Choroid plexus epithelial cell (primary cell): ENCODE data around the gene ZFP57.
"Not testable (repeated sequence)": the region's sequence is repeated elsewhere in the genome, so short reads cannot be mapped to it uniquely, and the experiment has no call there.

Source experiments
- DNase-seq: peaks from one replicate; pipeline ENCODE4 v3.0.0-alpha.2; 2010; ENCODE audit warnings: low read depth
- H3K4me3 ChIP-seq: 2 replicates; pipeline ENCODE4 v1.5.1; 2011; ENCODE audit warnings: low read depth, mild to moderate bottlenecking, control low read depth, low read length, moderate library complexity
- CTCF ChIP-seq: conservative IDR thresholded peaks from 2 replicates; pipeline ENCODE4 v1.5.1; 2011; ENCODE audit warnings: low read depth, mild to moderate bottlenecking, control low read depth, inconsistent platforms, low read length, moderate library complexity

Gene ZFP57

DNA sequence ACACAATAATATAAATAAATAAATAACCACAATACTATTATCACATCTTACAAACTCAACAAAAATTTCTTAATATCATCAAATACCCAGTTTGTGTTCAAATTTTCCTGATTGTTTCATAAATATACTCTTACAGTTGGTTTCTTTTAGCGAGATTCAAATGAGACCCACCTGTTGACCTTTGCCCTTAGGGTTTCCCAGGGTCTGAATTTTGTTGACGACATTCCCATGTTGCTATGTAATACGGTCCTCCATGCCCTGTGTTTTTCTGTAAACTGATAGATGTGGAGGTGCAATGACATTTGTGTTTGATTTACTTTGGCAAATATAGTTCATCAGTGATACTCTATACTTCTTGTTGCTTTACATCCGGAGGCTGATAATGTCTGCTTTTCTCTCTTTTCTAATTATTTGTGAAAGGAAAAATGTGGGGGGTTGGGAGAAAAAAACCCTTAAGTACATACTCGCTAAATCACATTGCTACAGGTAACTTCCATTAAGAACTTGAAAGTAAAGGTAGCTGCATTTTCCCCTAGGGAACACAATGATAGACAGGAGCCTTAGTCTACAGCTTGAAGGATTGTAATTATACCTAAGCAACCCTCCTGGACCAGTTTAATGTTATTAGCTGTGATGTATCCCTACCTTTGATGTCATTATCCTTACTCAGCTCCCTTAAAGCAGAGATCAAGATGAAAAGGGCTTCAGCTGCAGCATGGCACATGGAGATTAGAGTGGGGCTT lies 17.5 kb downstream of the ZFP57 start:
- DNase-seq, result no peak
- no peak for TF ChIP-seq CTCF
- H3K4me3 ChIP-seq, result no peak overlapping the region

- not testable (repeated sequence) for H3K4me3 ChIP-seq
Measured at GRCh38 chr6:29661502-29662141, 19.3 kb downstream of the ZFP57 start.

DNA sequence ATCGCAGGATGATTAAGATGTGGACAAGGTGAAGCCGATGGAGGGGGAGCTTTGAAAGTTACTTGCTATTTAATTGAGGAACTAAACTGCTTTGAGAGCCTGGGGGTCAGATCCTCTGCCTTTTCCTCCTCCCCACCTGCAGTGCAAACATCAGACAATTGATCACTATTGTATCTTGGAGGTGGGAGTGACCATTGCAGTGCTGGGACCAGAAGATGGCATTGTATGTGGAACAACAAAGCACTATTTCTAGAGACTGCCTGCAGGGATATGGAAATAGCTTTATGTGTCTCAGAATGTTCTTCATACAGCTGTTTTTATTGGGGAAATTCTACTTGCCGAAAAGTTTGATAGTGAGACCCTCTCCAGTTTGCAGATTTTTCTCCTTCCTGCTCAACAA lies 19.9 kb downstream of the ZFP57 start:
- no peak overlapping the region for H3K4me3 ChIP-seq

More at GRCh38 chr6:29661502-29662141, 19.3 kb downstream of the ZFP57 start:
- DNase-seq, result not testable (repeated sequence)

DNA sequence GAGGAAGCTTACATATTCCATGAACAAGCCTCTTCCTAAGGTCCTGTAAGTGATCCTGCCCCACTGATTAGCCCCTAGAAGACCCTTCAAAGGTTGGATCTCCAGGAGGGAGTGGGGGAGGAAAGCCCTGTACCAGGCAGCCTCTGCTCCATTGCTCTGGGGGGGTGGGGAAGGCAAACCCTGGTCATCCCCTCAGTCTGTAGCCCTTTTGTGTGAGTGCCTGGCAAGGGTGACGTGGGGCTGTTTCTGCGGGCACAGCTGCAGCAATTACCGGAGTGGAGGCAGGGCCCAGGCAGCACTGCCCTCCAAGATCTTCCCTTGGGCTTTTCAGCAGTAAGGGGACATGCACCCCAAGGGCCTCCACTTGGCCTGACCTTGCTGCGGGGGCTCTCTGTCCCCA lies 24.2 kb downstream of the ZFP57 start, which contains the start of gene MOG:
Gene MOG (plus strand): TSS at position 295 of the 400 bp plus-strand sequence. CDS start 118 bp downstream, outside the sequence.
- H3K4me3 ChIP-seq, result no peak within 1 kb of the TSS
- no peak for DNase-seq
- no peak for TF ChIP-seq CTCF

More for the DNA sequence above, 19.9 kb downstream of the ZFP57 start:
- no peak for DNase-seq
- no peak for TF ChIP-seq CTCF

DNA sequence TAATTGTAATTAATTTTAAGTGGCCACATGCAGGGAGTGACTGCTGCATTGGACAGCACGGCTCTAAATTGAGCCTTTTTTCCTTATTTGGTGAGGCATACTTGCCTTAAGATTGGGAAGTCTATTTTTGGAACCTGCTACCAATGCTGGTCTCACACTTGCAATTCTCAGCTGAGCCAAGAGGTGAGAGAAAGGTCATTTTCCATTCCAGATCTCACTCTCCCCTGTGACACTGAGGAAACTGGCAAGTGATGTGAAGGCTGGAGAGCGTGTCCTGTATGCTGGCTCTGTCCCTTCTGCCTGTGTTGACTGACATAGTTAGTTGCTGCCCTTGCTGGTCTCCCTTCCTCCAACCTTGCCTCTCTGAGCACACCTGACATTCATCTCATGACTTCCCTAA lies 24.8 kb downstream of the ZFP57 start:
- DNase-seq, result no peak
- no peak for TF ChIP-seq CTCF
- no peak overlapping the region for H3K4me3 ChIP-seq

- TF ChIP-seq CTCF, result no peak
- no peak for DNase-seq
- no peak overlapping the region for H3K4me3 ChIP-seq
Measured at GRCh38 chr6:29655658-29656057, 25.3 kb downstream of the ZFP57 start.

DNA sequence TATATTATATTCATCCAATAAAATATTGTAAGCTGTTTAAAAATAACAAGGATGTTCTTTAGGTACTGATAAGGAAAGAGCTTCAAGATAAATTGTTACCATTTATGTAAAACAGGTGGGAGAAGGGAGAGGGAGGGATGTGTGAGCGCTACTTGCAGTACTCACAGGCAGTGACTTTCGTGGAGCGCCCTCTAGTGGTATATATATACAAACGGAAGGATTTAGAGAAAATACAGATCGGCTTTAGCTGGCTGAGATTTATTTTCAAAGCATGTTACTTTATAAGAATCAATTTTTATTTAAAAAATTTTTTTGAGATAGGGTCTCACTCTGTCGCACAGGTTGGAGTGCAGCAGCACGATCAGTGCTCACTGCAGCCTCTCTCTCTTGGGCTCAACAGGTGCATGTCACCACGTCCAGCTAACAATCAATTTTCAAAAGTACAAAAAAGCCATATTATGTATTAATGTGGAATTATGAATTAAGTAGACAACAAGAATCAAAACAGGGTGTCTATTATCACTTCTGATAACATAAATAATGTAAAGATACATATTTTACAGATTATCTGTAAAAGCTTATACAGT lies 27.4 kb downstream of the ZFP57 start:
- TF ChIP-seq CTCF, result peak; percentile 80
- H3K4me3 ChIP-seq, result no peak overlapping the region
- DNase-seq, result peak; percentile 92
